GM19324 (cell line): ENCODE results near the gene CDK8.
A peak's percentile ranks its signal among the peaks of the same experiment; 100 is the strongest.
"Not testable (repeated sequence)": the region's sequence is repeated elsewhere in the genome, so short reads cannot be mapped to it uniquely, and the experiment has no call there.

Experiments
- ATAC-seq: cut with Tn5 transposase; IDR thresholded peaks from one replicate; pipeline ENCODE4 v1.9.1; 2021; ENCODE audit warnings: mild to moderate bottlenecking, moderate library complexity; ENCODE audit not compliant: unreplicated experiment, low FRiP score

CDK8 gene

GRCh38 chr13:26252006-26252405, 1.9 kb upstream of the CDK8 start:
- ATAC-seq, result not testable (repeated sequence)

- ATAC-seq, result no peak
These were observed 605 bp upstream of the CDK8 start for GRCh38 chr13:26253262-26253786.

- ATAC-seq, result peak; percentile 38
These were observed 718 bp downstream of the CDK8 start for GRCh38 chr13:26254583-26255111.

GRCh38 chr13:26255115-26255514, 1.2 kb downstream of the CDK8 start:
- no peak for ATAC-seq

GRCh38 chr13:26255691-26256277, 1.9 kb downstream of the CDK8 start:
- ATAC-seq, result no peak

GRCh38 chr13:26257049-26257448, 3.1 kb downstream of the CDK8 start:
- no peak for ATAC-seq

- ATAC-seq, result no peak
These were observed 5.7 kb downstream of the CDK8 start for GRCh38 chr13:26259634-26260033.

GRCh38 chr13:26262156-26262555, 8.2 kb downstream of the CDK8 start:
- no peak for ATAC-seq

GRCh38 chr13:26266311-26266710, 12.4 kb downstream of the CDK8 start:
- no peak for ATAC-seq

- ATAC-seq, result no peak
These were observed 16.8 kb downstream of the CDK8 start for GRCh38 chr13:26270707-26271106.

- ATAC-seq, result no peak
These were observed 18.7 kb downstream of the CDK8 start for GRCh38 chr13:26272621-26273020.

- no peak for ATAC-seq
These were observed 26.4 kb downstream of the CDK8 start for GRCh38 chr13:26280295-26280694.

GRCh38 chr13:26280822-26281221, 26.9 kb downstream of the CDK8 start:
- ATAC-seq, result no peak

GRCh38 chr13:26285911-26286310, 32.0 kb downstream of the CDK8 start:
- not testable (repeated sequence) for ATAC-seq

- ATAC-seq, result not testable (repeated sequence)
These were observed 34.9 kb downstream of the CDK8 start for GRCh38 chr13:26288838-26289237.

- no peak for ATAC-seq
These were observed 41.9 kb downstream of the CDK8 start for GRCh38 chr13:26295812-26296211.

GRCh38 chr13:26299168-26299750, 45.3 kb downstream of the CDK8 start:
- no peak for ATAC-seq

GRCh38 chr13:26300140-26300539, 46.2 kb downstream of the CDK8 start:
- no peak for ATAC-seq

GRCh38 chr13:26305676-26306075, 51.7 kb downstream of the CDK8 start:
- ATAC-seq, result no peak

GRCh38 chr13:26307701-26308100, 53.8 kb downstream of the CDK8 start:
- ATAC-seq, result no peak

- no peak for ATAC-seq
These were observed 54.3 kb downstream of the CDK8 start for GRCh38 chr13:26308250-26308649.

GRCh38 chr13:26308836-26309235, 54.9 kb downstream of the CDK8 start:
- no peak for ATAC-seq
